K562 (cell line): ENCODE data around the gene COQ8B. TPM values are rescaled to one million over a fixed set of nuclear protein-coding genes. Genes with fewer than 3 reads are reported as not detected.

Source experiments
- ATF1 ChIP-seq, 2 experiments: fragments of 450-650 bp in 1 of 2; IDR thresholded peaks; 2 replicates each; pipeline ENCODE4 v1.6.1; 2016; ENCODE audit warnings: missing compliant biosample characterization in 1 of 2, missing genetic modification characterization in 1 of 2
- C11orf30 ChIP-seq: fragments of 450-650 bp; IDR thresholded peaks from 2 replicates; pipeline ENCODE4 v1.6.1; 2016; ENCODE audit warnings: low read depth, mild to moderate bottlenecking
- CBX1 ChIP-seq: sonication (generic); IDR thresholded peaks from 2 replicates; pipeline ENCODE4 v1.6.1; 2016; ENCODE audit warnings: antibody characterized with exemption, low read depth, mild to moderate bottlenecking
- KAT7 ChIP-seq: sonication (generic); formaldehyde crosslinking; IDR thresholded peaks from 2 replicates; pipeline ENCODE4 v1.8.0; 2022; ENCODE audit warnings: missing genetic modification reagents, mild to moderate bottlenecking, borderline replicate concordance
- PTBP1 ChIP-seq: fragments of 200-400 bp; formaldehyde crosslinking; IDR thresholded peaks from 2 replicates; pipeline ENCODE4 v1.6.1; 2017; ENCODE audit warnings: low read depth, low read length
- RFX5 ChIP-seq: IDR thresholded peaks from 2 replicates; pipeline ENCODE4 v1.6.1; 2011; ENCODE audit warnings: low read depth, mild to moderate bottlenecking, improper control_type of control experiment, low read length
- SIN3A ChIP-seq, 2 experiments: fragments of 150-350 bp in 1 of 2; IDR thresholded peaks; 2 replicates each; pipeline ENCODE4 v1.6.1; 2011 to 2016; ENCODE audit warnings: borderline replicate concordance in 2 of 2, low read depth in 2 of 2, low read length in 2 of 2, mild to moderate bottlenecking in 2 of 2, moderate library complexity in 2 of 2; ENCODE audit not compliant: control insufficient read depth in 1 of 2
- SMAD3 ChIP-seq: fragments of 450-650 bp; formaldehyde crosslinking; conservative IDR thresholded peaks from 2 replicates; pipeline ENCODE4 v1.4.0; 2020; ENCODE audit warnings: mild to moderate bottlenecking
- TAF7 ChIP-seq: fragments of 450-650 bp; IDR thresholded peaks from 2 replicates; pipeline ENCODE4 v1.6.1; 2016; ENCODE audit warnings: missing genetic modification characterization, missing compliant biosample characterization
- ZEB2 ChIP-seq: fragments of 450-650 bp; IDR thresholded peaks from 2 replicates; pipeline ENCODE4 v1.6.1; 2016
- ZFX ChIP-seq: sonication (generic); formaldehyde crosslinking; IDR thresholded peaks from 2 replicates; pipeline ENCODE4 v1.8.0; 2022; ENCODE audit warnings: mild to moderate bottlenecking, missing genetic modification reagents, moderate library complexity
- polyA plus RNA-seq, 8 experiments: library from polyadenylated mRNA; depleted of rRNA in 4 of 8; stranded (reverse) in 5 of 8; unstranded in 3 of 8; fragments of >200 nt; fragmentation: Nextera tagmentation in 2 of 8; fragmentation: Illumina TruSeq in 1 of 8; extraction: Ambion mirVana in 2 of 8; extraction: Trizol in 1 of 8; gene quantifications; 2 replicates each; pipeline versions ENCODE4 v1.2.1 to v1.2.3, GENCODE V29; 2011 to 2014; ENCODE audit warnings: inconsistent platforms in 1 of 8, missing spikeins in 1 of 8
- total RNA-seq, 7 experiments: library from RNA; depleted of rRNA in 6 of 7; stranded (reverse); fragments of >200 nt in 6 of 7; fragmentation: Illumina TruSeq in 2 of 7; extraction: Trizol in 2 of 7; gene quantifications; 2 replicates each; pipeline versions ENCODE4 v1.2.1 to v1.2.3, GENCODE V29; 2011 to 2021; ENCODE audit warnings: low replicate concordance in 1 of 7

Gene COQ8B
- total and polyA plus RNA-seq, 9 of the 15 experiments (the other 6 are each of a cell fraction or from before 2014, with no cell fraction given), result 0.41 to 32.3 (median 12.9) TPM

- TF ChIP-seq ZEB2, result peak; percentile 61; the same call in 1 of the 2 replicates
- TF ChIP-seq PTBP1, result no peak
- 0 out of 2 replicates have a peak, but pooled peaks have one; percentile 7 for TF ChIP-seq ZFX (CRISPR knock-in tag)
- TF ChIP-seq CBX1, result no peak
- TF ChIP-seq C11orf30, result peak; percentile 93
- peak; percentile 44; the same call in 1 of the 2 replicates for TF ChIP-seq KAT7
- TF ChIP-seq ATF1 (CRISPR knock-in tag; IDR thresholded peaks at IDR 0.05), result no peak
- TF ChIP-seq ATF1 (tag; IDR thresholded peaks at IDR 0.05), result peak; percentile 45
- TF ChIP-seq SMAD3, result no peak
- TF ChIP-seq TAF7 (tag), result no peak
- TF ChIP-seq SIN3A (IDR thresholded peaks at IDR 0.05; ENCODE audit: borderline replicate concordance in 2 of 2, control insufficient read depth in 1 of 2, low read depth in 2 of 2, low read length in 2 of 2), result peak in 1 of 2 experiments; percentile 6; a peak in 1 of 4 replicates
- TF ChIP-seq RFX5, result no peak
Measured at GRCh38 chr19:40717880-40718773, 1.4 kb upstream of the COQ8B start (continued).
